K562 (cell line): ENCODE measurements around the gene LEO1. TPM values are rescaled to one million over a fixed set of nuclear protein-coding genes. Genes with fewer than 3 reads are reported as not detected.
A peak's percentile ranks its signal among the peaks of the same experiment; 100 is the strongest.

ENCODE experiments used
- AFF4 ChIP-seq: sonication (generic); formaldehyde crosslinking; IDR thresholded peaks from 2 replicates; pipeline ENCODE4 v1.8.0; 2023; ENCODE audit warnings: mild to moderate bottlenecking, missing genetic modification reagents
- BHLHE40 ChIP-seq: IDR thresholded peaks from 2 replicates; pipeline ENCODE4 v1.6.1; 2011; ENCODE audit warnings: low read length, improper control_type of control experiment
- CEBPB ChIP-seq: fragments of 450-650 bp; IDR thresholded peaks from 2 replicates; pipeline ENCODE4 v1.6.1; 2016; ENCODE audit warnings: missing genetic modification characterization, missing compliant biosample characterization
- MIER1 ChIP-seq: fragments of 450-650 bp; IDR thresholded peaks from 2 replicates; pipeline ENCODE4 v1.6.1; 2016; ENCODE audit warnings: antibody characterized with exemption, mild to moderate bottlenecking, low read depth
- NR1H2 ChIP-seq: sonication (generic); formaldehyde crosslinking; IDR thresholded peaks from 2 replicates; pipeline ENCODE4 v1.4.0; 2020; ENCODE audit warnings: mild to moderate bottlenecking, missing genetic modification reagents
- THRAP3 ChIP-seq: fragments of 450-650 bp; IDR thresholded peaks from 2 replicates; pipeline ENCODE4 v1.6.1; 2016; ENCODE audit warnings: mild to moderate bottlenecking, inconsistent platforms, borderline replicate concordance
- ZFP91 ChIP-seq: sonication (generic); formaldehyde crosslinking; IDR thresholded peaks from 2 replicates; pipeline ENCODE4 v1.8.0; 2022; ENCODE audit warnings: mild to moderate bottlenecking, missing genetic modification reagents
- ZNF184 ChIP-seq: sonication (generic); formaldehyde crosslinking; IDR thresholded peaks from 2 replicates; pipeline ENCODE4 v1.5.0; 2020; ENCODE audit warnings: missing genetic modification reagents
- ZNF707 ChIP-seq: fragments of 250-450 bp; sonication (Bioruptor Pico); conservative IDR thresholded peaks from 2 replicates; pipeline ENCODE4 v1.8.0; 2022; ENCODE audit warnings: inconsistent platforms, mild to moderate bottlenecking, moderate library complexity
- polyA plus RNA-seq, 8 experiments: library from polyadenylated mRNA; depleted of rRNA in 4 of 8; stranded (reverse) in 5 of 8; unstranded in 3 of 8; fragments of >200 nt; fragmentation: Nextera tagmentation in 2 of 8; fragmentation: Illumina TruSeq in 1 of 8; extraction: Ambion mirVana in 2 of 8; extraction: Trizol in 1 of 8; gene quantifications; 2 replicates each; pipeline versions ENCODE4 v1.2.1 to v1.2.3, GENCODE V29; 2011 to 2014; ENCODE audit warnings: inconsistent platforms in 1 of 8, missing spikeins in 1 of 8
- total RNA-seq, 7 experiments: library from RNA; depleted of rRNA in 6 of 7; stranded (reverse); fragments of >200 nt in 6 of 7; fragmentation: Illumina TruSeq in 2 of 7; extraction: Trizol in 2 of 7; gene quantifications; 2 replicates each; pipeline versions ENCODE4 v1.2.1 to v1.2.3, GENCODE V29; 2011 to 2021; ENCODE audit warnings: low replicate concordance in 1 of 7
- TF ChIP-seq, protein P1 (sequence below): fragments of 450-650 bp; IDR thresholded peaks from 2 replicates; pipeline ENCODE4 v1.6.1; 2016; ENCODE audit warnings: mild to moderate bottlenecking, moderate library complexity

LEO1 gene
- total and polyA plus RNA-seq, 9 of the 15 experiments (the other 6 are each of a cell fraction or from before 2014, with no cell fraction given): 8.4 to 48.3 (median 37.9) TPM

DNA sequence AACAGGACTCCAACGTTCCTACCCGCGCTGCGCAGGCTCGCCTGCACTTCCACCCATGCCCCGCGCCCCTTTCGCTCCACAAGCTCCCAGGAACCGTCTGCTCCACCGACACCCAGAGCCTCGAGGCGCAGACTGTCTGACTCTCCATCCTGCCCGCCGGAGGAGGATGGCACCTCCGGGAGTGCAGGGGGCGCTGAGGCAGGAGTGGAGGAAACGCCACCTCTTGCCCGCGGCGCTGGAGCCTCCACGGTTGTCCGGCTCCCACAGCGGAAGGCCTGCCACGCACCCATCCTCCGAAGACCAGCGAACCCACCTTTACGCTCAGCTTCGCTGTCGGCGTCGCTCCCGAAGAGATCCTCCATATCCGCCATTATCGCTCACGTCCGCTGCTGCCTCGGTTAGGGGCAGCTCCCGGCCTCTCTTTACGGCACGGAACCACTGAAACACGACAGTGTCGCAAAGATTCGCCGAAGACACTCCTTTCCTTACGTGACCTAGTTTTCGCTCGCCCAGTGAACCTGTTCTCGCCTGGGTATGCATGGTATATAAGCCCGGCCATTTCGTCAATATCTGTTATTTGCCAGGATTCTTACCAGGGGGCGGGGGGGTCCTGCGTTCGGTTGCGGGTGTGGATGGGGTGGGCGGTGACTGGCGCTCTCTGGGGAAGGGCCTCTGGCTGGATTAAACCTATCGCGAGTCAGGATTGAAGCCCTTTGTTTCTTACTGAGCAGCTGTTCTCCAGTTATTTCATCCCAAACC lies at the start of gene LEO1 (continued):
- TF ChIP-seq CEBPB (tag) (no peak), ZFP91 (CRISPR knock-in tag) (no peak), ZNF184 (no peak), ZNF707 (CRISPR knock-in tag) (no peak), MIER1 (no peak), NR1H2 (CRISPR knock-in tag) (no peak), AFF4 (CRISPR knock-in tag) (peak; percentile 50; the same call in 1 of the 2 replicates), THRAP3 (no peak), BHLHE40 (no peak)
- TF ChIP-seq, protein P1, sequence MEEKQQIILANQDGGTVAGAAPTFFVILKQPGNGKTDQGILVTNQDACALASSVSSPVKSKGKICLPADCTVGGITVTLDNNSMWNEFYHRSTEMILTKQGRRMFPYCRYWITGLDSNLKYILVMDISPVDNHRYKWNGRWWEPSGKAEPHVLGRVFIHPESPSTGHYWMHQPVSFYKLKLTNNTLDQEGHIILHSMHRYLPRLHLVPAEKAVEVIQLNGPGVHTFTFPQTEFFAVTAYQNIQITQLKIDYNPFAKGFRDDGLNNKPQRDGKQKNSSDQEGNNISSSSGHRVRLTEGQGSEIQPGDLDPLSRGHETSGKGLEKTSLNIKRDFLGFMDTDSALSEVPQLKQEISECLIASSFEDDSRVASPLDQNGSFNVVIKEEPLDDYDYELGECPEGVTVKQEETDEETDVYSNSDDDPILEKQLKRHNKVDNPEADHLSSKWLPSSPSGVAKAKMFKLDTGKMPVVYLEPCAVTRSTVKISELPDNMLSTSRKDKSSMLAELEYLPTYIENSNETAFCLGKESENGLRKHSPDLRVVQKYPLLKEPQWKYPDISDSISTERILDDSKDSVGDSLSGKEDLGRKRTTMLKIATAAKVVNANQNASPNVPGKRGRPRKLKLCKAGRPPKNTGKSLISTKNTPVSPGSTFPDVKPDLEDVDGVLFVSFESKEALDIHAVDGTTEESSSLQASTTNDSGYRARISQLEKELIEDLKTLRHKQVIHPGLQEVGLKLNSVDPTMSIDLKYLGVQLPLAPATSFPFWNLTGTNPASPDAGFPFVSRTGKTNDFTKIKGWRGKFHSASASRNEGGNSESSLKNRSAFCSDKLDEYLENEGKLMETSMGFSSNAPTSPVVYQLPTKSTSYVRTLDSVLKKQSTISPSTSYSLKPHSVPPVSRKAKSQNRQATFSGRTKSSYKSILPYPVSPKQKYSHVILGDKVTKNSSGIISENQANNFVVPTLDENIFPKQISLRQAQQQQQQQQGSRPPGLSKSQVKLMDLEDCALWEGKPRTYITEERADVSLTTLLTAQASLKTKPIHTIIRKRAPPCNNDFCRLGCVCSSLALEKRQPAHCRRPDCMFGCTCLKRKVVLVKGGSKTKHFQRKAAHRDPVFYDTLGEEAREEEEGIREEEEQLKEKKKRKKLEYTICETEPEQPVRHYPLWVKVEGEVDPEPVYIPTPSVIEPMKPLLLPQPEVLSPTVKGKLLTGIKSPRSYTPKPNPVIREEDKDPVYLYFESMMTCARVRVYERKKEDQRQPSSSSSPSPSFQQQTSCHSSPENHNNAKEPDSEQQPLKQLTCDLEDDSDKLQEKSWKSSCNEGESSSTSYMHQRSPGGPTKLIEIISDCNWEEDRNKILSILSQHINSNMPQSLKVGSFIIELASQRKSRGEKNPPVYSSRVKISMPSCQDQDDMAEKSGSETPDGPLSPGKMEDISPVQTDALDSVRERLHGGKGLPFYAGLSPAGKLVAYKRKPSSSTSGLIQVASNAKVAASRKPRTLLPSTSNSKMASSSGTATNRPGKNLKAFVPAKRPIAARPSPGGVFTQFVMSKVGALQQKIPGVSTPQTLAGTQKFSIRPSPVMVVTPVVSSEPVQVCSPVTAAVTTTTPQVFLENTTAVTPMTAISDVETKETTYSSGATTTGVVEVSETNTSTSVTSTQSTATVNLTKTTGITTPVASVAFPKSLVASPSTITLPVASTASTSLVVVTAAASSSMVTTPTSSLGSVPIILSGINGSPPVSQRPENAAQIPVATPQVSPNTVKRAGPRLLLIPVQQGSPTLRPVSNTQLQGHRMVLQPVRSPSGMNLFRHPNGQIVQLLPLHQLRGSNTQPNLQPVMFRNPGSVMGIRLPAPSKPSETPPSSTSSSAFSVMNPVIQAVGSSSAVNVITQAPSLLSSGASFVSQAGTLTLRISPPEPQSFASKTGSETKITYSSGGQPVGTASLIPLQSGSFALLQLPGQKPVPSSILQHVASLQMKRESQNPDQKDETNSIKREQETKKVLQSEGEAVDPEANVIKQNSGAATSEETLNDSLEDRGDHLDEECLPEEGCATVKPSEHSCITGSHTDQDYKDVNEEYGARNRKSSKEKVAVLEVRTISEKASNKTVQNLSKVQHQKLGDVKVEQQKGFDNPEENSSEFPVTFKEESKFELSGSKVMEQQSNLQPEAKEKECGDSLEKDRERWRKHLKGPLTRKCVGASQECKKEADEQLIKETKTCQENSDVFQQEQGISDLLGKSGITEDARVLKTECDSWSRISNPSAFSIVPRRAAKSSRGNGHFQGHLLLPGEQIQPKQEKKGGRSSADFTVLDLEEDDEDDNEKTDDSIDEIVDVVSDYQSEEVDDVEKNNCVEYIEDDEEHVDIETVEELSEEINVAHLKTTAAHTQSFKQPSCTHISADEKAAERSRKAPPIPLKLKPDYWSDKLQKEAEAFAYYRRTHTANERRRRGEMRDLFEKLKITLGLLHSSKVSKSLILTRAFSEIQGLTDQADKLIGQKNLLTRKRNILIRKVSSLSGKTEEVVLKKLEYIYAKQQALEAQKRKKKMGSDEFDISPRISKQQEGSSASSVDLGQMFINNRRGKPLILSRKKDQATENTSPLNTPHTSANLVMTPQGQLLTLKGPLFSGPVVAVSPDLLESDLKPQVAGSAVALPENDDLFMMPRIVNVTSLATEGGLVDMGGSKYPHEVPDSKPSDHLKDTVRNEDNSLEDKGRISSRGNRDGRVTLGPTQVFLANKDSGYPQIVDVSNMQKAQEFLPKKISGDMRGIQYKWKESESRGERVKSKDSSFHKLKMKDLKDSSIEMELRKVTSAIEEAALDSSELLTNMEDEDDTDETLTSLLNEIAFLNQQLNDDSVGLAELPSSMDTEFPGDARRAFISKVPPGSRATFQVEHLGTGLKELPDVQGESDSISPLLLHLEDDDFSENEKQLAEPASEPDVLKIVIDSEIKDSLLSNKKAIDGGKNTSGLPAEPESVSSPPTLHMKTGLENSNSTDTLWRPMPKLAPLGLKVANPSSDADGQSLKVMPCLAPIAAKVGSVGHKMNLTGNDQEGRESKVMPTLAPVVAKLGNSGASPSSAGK: peak; percentile 7; the same call in 1 of the 2 replicates
